GM19025 (cell line): Measurements from ENCODE around the gene SYNGR3.
"Not testable (repeated sequence)": the region's sequence is repeated elsewhere in the genome, so short reads cannot be mapped to it uniquely, and the experiment has no call there.

ENCODE experiments used
- ATAC-seq: cut with Tn5 transposase; IDR thresholded peaks from one replicate; pipeline ENCODE4 v1.9.1; 2021; ENCODE audit warnings: mild to moderate bottlenecking, low read depth, moderate library complexity; ENCODE audit not compliant: unreplicated experiment

The SYNGR3 gene

DNA sequence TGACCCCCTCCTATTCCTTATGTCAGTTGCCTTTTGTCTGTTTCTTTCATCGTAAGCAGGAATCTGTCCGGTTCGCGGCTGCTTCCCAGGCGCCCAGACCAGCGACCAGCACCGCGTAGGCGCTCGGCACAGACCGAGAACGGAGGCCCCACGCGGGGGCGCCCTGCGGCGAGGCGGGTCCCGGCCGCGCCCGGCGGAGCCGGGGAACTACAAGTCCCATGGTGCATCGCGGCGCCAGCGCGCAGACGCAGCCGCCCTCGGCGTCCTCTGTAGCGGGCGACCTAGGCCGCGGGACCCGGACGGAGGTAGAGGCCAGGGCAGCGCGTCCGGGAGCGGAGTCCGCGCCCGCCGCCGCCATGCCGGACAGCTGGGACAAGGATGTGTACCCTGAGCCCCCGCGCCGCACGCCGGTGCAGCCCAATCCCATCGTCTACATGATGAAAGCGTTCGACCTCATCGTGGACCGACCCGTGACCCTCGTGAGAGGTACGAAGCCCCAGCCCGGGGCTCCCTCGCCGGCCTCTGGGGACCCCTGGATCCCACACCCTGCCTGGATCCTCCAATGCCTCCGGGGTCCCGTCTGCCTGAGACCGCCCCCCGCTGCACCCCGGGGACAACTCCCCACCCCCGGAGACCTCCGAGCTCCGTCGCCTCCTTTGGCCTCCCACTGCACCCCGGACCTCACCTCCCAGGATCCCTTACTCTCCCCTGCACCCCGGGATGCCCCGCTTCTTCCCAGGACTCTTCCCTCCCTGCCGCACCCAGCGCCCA lies 30.3 kb upstream of the SYNGR3 start, which contains the start of gene NDUFB10:
Gene NDUFB10, plus strand, starts transcription at position 270 of the 771 bp plus-strand sequence. Its CDS starts 87 bp downstream, at position 357.
- peak; percentile 75 for ATAC-seq

DNA sequence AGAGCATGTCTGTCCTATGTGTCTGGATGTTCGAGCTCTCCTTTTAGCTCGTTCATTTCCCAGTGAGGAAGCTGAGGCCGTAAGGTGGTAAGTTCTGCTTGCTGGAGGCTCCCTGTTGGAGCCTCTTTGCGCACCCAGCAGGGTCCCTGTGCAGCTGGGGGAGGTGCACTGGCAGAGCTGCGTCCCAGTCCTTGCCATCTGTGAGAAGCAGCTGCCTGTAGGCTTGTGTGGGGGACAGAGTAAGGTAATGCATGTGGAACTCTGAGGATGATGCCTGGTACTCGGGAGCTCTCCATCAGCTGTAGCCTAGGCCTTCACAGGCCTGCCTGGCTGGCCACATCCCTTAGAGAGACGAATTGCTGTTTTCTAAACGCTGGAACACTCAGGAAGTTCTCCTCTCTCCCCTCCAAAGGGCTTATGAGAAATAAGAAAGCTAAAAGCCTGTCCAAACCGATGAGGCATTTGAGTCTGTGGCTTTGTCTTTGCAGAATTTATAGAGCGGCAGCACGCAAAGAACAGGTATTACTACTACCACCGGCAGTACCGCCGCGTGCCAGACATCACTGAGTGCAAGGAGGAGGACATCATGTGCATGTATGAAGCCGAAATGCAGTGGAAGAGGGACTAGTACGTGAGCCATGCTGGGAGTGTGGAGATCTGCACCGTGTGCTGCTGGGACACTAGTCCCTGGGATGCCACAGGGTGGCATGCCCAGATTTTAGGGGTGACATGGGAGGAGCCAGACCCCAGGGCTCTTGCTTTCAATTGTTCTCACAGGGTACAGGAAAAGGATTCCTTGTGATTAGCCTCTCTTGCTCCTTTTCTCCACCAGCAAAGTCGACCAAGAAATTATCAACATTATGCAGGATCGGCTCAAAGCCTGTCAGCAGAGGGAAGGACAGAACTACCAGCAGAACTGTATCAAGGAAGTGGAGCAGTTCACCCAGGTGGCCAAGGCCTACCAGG lies 28.8 kb upstream of the SYNGR3 start:
- no peak for ATAC-seq

DNA sequence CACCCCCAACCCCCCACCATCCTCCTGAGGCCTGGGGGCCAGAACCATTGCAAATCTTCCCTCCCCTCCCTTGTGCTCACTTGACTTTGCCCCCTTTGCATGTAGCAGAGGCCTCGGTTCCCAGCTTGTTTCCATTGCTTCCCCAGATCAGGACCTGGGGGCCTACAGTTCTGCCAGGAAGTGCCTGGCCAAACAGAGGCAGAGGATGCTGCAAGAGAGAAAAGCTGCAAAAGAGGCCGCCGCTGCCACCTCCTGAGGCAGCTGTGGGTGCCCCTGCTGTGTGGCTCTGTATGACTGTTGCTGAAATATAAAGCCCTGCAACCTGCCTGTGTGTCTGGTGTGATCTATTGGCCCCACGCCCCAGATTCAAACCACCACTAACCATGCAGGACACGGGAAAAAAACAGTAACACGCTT lies 28.1 kb upstream of the SYNGR3 start:
- ATAC-seq = no peak

DNA sequence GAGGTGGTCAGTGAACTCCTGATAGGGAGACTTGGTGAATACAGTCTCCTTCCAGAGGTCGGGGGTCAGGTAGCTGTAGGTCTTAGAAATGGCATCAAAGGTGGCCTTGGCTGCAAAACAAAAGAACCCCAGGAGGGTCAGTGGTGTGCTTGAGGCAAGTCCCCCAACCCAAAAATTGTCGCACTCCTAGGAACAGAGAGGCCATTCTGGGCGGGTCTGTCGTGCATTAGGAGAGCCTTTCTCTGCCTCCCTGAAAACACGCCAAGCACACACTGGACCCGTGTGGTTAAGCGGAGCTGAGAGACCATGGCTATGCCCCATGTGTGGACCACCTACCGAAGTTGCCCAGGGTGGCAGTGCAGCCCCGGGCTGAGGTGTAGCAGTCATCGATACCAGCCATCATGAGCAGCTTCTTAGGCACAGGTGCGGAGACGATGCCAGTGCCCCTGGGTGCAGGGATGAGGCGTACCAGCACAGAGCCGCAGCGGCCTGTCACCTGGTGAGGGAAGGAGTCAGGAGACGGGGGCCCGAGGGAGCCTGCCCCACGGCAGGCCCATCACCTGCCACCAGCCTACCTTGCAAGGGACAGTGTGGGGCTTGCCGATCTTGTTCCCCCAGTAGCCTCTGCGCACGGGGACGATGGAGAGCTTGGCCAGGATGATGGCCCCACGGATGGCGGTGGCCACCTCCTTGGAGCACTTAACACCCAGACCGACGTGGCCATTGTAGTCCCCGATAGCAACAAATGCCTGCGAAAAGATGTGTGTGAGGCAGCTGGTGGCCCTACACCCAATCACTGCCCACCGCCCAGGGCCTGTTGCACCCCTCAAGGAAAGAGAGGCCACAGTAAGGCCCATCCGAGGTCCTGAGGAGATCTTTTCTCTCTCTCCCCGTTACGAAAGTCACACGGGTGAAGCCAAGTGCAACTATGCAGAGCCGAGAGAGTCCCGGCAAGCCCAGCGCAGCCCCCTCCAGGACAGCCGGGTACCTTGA lies 27.3 kb upstream of the SYNGR3 start:
- not testable (repeated sequence) for ATAC-seq

DNA sequence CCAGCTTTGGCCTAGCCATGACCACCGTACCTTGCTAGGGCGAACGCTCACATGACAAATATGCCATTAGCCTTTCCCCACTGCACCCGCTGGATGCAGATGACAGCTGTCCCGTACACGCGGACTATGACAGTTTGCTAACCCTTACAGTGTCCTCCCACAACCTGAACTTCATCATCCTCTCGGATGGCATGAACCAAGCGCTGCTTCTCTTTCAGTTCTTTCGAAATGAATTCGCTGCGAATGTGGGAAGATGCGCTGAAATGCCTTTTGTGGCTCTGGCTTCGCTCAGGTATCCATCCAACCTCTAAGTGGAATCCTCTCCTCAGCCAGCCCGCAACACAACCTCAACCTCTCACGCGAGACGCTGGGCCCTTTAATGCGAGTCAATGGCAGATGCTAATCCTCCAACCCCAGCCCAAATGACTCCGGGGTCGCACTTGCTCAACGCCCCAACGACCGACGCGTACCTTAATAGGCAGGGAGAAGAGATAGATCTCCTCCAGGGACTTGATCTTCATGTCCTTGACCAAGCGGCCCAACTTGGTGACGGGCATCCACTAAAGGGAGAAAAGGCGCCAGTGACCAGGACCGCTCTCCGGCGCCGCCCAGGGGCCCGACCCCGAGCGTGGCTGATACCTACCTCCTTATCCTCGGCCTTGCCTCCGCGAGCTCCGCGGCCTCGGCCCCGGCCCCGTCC lies 25.8 kb upstream of the SYNGR3 start:
- no peak for ATAC-seq

DNA sequence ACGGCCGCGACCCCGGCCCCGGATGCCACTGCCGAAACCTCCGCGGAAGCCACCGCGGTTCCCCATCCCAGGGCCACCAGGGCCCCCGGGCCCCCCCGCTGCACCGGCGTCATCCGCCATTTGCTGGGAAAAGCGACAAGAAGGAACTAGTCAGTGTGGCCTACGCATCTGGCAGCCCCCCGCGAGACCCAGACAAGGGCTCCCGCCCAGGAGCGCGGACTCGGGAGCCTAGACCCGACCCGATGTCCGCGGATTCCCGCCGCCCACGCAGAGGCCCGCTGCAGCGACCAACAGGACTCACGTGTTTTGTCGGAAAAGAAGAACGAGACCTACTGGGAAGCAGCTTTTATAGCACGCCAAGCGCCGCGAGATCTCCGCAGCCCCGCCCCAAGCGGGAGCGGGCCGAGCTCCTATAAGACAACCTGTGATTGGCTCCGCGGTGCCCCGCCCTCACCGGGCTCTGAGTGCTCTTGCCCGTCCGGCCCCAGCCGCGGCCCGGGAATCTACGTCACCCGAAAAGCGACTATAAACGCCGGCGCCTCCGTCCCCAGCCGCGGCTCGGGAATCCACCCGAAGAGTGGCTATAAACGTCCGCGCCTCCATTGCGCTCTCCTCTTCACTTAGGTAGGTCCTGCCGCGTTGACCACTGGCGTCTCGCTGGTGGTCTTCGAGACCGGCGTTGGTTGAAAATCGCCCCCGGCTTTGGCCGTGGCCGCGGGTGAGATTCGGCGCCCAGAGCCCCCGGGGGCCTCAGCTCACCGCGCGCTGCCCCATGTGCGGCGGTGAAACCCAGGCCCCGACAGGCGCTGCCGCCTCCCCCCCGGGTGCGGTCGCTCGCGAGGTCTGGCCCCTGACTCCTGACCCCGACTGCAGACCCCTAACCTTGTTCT lies 25.0 kb upstream of the SYNGR3 start, which contains the start of gene RPS2:
Gene RPS2, minus strand, starts transcription at position 321 of the 890 bp plus-strand sequence. Its CDS starts 201 bp downstream, at position 120.
- peak; percentile 88 for ATAC-seq

DNA sequence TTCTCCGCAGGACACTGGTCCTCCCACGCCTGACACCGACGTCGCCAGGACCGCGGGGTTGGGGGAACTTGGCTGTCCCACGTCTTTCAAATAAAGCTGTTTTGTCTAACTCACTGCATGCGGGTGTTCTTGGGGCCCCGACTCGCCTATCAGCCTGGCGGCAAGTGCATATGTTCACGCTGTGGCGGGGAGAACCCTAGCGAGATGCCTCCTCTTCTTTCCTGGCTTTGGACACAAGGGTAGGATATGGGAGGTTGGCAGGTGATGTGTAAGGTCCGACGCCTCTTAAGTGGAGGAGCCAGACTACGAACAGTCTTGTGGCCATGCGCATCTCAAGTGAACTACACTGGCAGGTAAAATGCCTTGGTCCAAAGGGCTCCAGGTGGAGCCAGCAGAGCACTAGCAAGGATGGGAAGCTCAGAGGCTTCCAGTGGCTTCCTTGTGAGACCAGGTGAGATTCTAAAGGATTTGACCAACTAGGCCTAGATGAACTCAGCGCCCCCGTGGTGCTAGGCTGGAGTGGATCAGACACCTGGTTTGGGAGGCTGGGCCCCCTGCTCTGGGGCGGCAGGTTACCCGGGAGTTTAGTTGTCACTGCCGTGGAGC lies 24.3 kb upstream of the SYNGR3 start:
- ATAC-seq = no peak

DNA sequence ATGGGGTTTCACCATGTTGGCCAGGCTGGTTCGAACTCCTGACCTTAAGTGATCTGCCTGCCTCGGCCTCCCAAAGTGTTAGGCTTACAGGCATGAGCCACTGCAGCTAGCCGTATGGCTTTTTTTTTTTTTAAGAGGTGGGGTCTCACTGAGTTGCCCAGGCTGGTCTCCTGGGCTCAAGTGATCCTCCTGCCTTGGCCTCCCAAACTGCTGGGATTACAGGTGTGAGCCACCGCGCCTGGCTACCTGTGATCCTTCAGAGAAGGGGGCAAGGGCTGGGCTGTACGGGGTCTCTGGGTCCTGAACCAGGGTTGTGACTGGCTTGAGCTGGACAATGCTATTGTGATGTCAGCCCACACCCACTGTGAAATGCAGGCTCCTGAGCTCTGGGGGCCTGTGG lies 23.3 kb upstream of the SYNGR3 start, which contains the start of gene RNF151:
Gene RNF151, plus strand, starts transcription at position 397 of the 400 bp plus-strand sequence. CDS start 26 bp downstream, outside the sequence.
- ATAC-seq = no peak

DNA sequence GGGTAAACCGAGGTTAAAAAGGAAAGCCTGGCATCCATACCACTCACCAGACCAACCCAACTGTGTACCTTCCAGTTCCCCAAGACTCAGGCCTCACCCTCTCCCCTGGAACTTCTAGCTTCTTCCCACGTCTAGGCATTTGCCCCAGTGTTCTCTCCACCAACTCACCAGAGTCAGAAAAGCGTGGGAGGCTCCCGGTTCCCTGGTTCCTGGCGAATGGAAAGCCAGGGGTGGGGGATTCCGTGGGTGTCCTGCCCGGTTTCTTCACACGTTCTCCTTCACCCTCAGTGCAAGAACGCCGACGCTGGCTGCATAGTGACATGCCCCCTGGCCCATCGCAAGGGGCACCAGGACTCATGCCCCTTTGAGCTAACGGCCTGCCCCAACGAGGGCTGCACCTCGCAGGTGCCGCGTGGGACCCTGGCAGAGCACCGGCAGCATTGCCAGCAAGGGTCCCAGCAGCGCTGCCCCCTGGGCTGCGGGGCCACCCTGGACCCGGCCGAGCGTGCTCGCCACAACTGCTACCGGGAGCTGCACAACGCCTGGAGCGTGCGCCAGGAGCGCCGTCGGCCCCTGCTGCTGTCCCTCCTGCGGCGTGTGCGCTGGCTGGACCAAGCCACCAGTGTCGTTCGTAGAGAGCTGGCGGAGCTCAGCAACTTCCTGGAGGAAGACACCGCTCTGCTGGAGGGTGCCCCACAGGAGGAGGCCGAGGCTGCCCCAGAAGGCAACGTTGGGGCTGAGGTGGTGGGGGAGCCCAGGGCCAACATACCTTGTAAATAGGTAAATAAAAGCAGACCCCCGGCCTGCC lies 21.4 kb upstream of the SYNGR3 start:
- no peak for ATAC-seq

DNA sequence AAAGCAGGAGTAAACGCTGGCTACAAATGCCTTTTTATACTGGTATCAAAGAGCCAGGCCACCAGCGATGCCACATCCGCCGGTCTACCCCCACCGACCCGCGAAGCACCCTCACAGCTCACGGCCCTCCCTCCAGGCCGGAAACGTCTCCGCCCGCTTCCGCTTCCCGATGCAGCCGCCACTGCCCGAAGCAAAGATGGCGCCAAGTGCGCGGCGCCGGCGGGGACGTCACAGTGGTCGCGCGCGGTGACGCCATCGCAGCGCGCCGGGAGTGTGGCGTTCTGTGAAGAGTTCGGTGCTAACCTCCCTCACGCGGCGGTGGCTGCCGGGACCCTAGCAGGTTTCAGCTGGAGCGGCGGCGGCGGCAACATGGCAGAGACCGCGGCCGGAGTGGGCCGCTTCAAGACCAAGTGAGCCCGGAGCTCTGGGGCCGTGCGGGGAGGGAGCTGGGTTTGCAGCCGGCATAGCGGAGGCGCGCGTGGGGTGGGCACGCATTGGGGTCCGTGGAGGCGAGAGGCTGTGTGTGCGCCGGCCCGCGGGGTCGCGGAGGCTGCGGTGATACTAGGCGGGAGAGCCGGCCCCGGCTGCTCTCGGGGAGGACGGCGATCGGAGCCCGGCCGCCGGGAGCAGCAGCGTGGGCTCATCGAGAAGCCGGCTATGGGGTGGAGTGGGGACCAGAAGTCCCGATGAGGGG lies 17.8 kb upstream of the SYNGR3 start, which contains the start of gene TBL3:
Gene TBL3, plus strand, starts transcription at position 258 of the 694 bp plus-strand sequence. Its CDS starts 112 bp downstream, at position 370.
- ATAC-seq = peak; percentile 78

DNA sequence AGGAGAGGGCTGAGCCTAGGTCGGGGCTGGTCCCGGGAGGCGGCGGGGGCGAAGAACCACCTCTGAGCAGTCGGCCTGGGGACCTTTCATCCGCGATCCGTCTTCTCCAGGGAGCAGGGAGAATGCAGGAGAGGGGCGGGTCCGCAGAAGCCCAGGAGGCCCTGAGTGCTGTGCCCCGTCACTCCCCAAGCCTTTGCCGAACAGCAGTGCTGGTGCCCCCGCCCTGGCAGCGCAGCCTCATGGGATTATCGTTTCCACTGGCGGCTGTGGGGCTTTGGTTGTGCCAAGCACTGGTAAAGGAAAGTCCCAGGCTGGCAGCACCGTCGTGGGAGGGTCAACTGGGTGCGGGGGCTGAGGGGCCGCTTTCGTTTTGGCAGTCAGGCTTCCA lies 17.3 kb upstream of the SYNGR3 start:
- ATAC-seq = no peak

DNA sequence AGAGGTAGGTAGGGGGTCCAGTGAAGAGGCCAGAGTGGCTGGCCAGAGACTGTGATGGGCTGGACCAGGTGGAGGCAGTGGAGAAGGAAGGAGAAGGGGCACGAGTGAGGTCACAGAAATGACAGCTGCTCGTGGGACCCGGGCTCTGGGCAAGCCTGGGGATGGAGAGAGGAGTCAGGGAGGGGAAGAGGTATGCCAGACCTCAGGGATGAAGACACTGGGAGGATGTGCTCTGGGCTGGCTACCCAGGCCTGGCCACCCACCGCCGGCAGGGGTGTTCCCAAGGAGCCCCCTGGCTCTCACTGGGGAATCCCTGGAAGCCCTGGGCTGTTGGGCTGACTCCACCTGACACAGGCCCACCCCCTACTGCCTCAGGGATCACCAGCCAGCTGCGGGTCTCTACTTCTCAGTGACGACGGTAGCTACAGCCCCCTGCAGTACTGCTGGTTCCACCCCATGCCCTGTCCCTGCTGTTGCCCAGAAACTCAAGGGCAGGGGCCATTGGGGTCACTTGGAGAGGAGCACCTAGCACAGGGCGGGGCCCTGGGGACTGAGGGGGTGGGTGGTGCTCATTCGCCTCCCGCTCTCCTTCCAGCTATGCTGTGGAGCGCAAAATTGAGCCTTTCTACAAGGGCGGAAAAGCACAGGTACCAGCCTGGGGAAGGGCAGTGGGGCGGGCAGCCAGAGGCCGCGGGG lies 16.2 kb upstream of the SYNGR3 start:
- ATAC-seq = no peak

DNA sequence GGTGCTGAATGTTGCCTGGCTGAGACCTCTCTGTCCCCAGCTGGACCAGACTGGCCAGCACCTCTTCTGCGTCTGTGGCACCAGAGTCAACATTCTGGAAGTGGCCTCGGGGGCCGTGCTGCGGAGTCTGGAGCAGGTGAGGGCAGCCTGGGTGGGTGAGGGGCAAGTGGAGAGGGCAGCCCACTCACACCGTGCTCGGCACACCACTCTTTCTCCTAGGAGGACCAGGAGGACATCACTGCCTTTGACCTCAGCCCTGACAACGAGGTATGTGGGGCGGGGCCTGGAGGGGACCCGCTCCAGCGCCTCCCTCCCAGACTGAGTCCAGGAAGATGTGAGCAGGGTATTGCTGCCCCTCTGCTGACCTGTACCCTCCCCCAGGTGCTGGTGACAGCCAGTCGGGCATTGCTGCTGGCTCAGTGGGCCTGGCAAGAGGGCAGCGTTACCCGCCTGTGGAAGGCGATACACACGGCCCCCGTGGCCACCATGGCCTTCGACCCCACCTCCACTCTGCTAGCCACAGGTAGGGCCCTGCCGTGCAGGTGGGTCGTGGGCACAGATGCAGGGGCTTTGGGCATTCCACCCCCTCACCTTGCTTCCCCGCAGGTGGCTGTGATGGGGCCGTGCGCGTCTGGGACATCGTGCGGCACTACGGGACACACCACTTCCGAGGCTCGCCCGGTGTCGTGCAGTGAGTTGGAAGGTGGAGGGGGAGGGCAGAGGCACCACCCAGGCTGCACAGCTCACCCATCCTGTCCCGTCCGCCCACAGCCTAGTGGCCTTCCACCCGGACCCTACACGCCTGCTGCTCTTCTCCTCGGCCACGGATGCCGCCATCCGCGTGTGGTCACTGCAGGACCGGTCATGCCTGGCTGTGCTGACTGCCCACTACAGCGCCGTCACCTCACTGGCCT lies 15.4 kb upstream of the SYNGR3 start:
- ATAC-seq = no peak

DNA sequence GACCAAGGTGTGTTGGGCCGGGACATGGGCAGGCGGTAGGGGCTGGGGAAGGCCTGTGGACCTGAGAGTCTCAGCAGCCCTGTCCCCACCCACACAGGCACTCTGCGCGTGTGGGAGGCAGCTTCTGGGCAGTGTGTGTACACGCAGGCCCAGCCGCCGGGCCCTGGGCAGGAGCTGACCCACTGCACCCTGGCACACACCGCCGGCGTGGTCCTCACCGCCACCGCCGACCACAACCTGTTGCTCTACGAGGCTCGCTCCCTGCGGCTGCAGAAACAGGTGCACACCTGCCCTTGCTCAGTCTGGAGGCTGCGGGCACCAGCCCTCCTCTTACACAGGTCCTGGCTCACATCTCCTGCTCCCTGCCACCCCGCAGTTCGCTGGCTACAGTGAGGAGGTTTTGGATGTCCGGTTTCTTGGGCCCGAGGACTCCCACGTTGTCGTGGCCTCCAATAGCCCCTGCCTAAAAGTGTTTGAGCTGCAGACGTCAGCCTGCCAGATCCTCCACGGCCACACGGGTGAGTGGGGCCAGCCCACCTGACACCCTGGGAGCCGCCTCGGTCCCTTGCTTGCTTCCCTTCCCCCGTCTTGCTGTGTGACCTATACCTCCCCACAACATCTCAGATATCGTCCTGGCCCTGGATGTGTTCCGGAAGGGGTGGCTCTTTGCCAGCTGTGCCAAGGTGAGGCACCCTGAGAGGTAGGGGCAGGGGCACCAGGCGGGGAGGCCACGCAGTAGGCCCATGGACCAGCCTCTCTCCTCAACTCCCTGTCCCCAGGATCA lies 14.1 kb upstream of the SYNGR3 start:
- ATAC-seq = no peak
